GM10266 (cell line): Measurements from ENCODE around the gene LMNB1.
"Not testable (repeated sequence)": the region's sequence is repeated elsewhere in the genome, so short reads cannot be mapped to it uniquely, and the experiment has no call there.

Experiments
- DNase-seq: peaks from one replicate; pipeline ENCODE4 v3.0.0; 2012; ENCODE audit errors: extremely low spot score
- TF ChIP-seq, protein P1 (sequence below): IDR thresholded peaks from 2 replicates; pipeline ENCODE4 v1.5.1; 2012; ENCODE audit warnings: mild to moderate bottlenecking, low read depth; ENCODE audit not compliant: control insufficient read depth, insufficient read depth; ENCODE audit errors: missing control alignments

Gene LMNB1

GRCh38 chr5:126778675-126779403 lies 1.9 kb downstream of the LMNB1 start:
- DNase-seq = no peak
- TF ChIP-seq, protein P1, sequence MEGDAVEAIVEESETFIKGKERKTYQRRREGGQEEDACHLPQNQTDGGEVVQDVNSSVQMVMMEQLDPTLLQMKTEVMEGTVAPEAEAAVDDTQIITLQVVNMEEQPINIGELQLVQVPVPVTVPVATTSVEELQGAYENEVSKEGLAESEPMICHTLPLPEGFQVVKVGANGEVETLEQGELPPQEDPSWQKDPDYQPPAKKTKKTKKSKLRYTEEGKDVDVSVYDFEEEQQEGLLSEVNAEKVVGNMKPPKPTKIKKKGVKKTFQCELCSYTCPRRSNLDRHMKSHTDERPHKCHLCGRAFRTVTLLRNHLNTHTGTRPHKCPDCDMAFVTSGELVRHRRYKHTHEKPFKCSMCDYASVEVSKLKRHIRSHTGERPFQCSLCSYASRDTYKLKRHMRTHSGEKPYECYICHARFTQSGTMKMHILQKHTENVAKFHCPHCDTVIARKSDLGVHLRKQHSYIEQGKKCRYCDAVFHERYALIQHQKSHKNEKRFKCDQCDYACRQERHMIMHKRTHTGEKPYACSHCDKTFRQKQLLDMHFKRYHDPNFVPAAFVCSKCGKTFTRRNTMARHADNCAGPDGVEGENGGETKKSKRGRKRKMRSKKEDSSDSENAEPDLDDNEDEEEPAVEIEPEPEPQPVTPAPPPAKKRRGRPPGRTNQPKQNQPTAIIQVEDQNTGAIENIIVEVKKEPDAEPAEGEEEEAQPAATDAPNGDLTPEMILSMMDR = no peak

GRCh38 chr5:126780165-126780827 lies 3.4 kb downstream of the LMNB1 start:
- peak; percentile 59 for DNase-seq
- TF ChIP-seq, protein P1 = peak; percentile 64

GRCh38 chr5:126788409-126788808 lies 11.5 kb downstream of the LMNB1 start:
- DNase-seq = not testable (repeated sequence)

DNA sequence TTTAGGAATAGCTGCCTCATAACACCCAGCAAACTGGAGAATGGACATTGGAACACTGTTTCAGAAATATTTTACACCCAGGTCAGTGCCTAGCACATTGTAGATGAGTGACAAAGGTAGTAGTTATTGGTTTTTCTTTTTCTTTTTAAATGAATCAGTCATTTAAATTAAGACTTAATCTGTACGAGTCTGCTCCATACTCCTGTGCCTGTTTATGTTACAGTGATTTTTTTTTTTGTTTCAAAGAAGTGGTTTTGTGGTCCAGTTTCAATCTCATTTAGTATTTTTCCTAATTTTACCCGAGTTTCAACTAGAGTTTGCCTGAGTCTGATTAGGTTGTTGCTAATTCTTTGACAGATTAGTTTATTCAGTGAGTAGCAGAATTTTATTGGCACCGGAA lies 16.2 kb downstream of the LMNB1 start:
- no peak for DNase-seq
- TF ChIP-seq, protein P1 = no peak

DNA sequence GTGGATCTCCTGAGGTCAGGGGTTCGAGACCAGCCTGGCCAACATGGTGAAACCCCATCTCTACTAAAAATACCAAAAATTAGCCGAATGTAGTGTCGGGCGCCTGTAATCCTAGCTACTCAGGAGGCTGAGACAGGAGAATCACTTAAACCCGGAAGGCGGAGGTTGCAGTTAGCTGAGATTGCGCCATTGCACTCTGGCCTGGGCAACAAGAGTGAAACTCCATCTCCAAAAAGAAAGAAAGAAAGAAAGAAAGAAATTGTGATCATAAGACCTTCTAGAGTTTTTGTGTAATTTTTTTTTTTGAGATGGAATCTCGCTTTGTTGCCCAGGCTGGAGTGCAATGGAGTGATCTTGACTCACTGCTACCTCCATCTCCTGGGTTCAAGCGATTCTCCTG lies 16.7 kb downstream of the LMNB1 start:
- DNase-seq = not testable (repeated sequence)

DNA sequence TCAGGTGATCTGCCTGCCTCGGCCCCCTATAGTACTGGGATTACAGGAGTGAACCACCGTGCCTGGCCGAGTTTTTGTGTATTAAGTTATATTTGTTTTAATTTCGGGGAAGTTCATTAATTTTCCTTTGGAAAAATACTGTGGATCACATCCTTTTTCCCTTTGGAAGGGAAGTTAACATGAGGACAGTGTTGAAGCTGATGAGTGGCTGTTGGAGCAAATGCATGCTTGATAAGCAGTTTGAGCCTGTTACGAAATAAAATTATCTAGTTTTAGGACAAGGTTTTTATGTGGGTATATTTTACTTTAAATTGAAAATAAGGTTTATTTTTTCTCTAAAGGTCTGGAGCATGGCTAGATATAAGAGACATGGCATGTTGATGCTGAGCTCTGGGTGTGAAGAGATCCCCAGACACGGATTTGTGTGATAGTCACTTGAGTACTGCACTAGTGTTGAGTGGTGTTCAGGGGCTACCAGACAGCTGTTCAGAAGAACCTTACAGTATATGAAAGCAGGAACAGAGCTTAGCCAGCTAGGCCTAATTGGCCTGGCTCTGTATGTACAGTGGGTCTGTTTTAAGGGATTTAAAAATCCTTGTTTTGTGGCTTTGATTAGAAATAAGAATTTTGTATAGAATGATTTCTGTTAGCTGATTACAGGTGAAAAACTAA lies 17.4 kb downstream of the LMNB1 start:
- DNase-seq = no peak
- TF ChIP-seq, protein P1 = no peak

GRCh38 chr5:126799780-126800179 lies 22.8 kb downstream of the LMNB1 start:
- TF ChIP-seq, protein P1 = no peak
- DNase-seq = no peak
